ENCODE results near the gene MRC2.

MRC2 gene

DNA sequence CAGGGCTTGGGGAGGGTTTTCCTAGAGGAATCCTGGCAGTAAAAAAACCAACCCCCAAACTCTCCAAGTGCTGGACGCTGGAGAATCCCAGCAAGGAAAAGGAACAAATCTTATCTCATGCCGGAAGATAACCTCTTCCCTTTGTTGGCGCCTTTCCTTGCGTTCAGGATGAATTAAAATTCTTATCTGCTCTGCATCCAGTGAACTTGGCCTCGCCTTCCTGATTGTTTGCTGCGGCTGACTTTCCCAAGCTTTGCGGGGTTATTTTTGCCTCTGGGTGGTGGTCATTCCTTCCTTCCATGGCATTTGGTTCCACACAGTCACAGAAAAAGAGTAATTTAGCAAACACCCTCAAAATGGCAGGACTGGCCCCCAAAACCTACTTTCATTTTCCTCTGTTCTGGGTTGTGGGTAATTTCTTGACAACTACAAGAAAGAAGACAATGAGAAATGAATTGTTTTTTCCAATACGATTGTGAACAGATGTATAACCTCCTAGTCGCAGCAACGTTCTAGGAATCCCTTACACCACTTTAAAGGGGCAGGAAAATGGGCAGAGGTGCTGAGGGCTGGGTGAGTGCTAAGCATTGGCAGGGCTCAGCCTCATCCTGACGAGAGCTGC is 77.8 kb downstream of the MRC2 start:
- DNase-seq: no peak

DNA sequence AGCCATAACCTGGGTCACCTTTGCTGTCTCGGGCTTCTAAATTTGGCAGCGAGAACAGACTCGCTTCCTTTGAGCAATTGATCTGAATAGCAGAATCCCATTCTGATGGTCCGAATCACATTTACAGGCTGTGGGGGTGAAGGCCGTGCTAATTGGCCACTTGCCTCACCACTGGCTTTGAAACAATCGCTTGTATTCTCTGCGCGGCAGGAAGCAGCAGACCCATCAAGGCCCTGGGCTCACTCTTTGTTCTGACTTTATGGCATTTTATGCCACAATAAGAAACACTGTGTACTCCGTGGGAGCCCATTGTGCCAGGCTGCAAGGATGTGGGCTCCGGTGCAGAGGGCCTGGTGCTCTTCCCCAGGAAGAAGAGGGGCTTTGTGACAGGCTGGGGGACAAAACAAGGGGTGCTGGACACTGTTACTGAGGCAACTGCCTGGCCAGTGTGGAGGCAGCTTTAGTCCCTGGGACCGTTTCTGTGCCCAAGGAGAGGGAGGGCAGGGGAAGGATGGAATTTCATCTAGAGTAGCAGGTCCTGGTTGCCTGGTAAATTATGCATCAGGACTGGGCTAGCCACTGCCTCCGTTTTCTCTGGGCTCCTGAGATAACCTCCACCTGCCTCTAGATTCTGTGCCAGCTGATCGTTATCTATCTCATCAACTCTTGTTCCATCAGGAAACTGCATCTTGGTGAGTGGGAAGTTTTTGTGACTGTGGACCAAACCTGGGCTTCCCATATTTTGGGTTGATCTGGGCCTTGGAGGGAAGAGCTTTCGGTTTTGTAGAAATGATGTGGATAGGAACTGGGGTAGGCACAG is 78.5 kb downstream of the MRC2 start:
- DNase-seq: no peak

GRCh38 chr17:62706598-62707424 is 79.3 kb downstream of the MRC2 start:
- DNase-seq: no peak

GRCh38 chr17:62707425-62707739 is 79.9 kb downstream of the MRC2 start:
- DNase-seq: no peak

- no peak for DNase-seq
Measured at GRCh38 chr17:62708587-62708986, 81.1 kb downstream of the MRC2 start.

DNA sequence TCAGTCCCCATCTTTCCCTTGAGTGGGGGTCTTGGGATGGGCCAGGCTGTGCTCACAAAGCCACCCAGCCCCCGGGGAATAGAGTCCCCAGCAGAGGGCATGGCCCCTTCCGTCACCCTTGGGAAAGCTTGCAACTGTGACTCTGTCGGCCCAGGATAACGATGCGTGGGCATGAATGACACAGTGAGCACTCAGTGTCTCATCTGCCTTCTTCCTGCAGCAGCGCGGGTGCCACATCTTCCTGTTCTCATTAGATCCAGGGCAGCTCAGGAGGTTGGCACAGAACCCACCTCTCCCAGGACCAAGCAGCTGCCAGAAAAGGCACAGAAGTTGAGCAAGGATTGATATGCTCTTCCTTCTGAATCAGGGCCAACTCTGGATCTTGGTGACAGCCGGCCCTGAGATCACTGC is 84.7 kb downstream of the MRC2 start:
- DNase-seq: no peak

DNA sequence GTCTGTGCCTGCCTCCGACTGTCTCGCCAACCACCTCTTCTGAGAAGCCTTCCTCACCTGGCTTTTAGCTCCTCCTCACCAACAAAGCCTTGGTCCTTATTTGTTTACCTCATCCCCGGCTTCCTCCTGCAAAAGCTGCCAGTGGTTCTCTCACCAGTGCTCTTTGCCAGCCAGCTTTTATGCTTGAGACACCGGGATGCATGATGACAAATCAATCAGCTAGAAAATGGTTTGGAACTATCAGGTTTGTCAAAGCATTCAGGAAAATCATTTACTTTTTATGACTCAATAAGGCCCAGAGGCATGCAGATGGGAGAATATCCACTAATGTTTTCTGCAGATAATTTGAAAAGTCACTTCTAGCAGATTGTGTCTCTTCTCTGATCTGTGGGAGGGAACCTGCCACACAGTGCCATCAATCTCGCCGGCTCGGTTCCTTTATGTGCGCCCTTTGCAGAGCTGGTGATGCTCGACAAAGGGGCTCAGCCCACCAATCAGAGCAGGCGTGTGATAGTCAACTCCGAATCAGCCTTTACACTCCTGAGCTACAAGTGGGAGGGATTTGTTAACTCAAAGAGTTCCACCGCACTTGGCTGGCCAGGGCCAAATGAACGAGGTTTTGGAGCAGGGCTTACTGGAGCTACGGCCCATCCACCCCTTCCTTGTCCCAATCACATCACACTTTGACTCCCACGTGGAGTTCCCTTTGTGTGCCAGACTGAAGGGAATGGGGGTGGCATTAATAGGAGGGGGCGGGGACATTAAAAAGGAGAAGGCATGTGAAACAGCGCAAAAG is 85.8 kb downstream of the MRC2 start:
- DNase-seq: peak; percentile 70

DNA sequence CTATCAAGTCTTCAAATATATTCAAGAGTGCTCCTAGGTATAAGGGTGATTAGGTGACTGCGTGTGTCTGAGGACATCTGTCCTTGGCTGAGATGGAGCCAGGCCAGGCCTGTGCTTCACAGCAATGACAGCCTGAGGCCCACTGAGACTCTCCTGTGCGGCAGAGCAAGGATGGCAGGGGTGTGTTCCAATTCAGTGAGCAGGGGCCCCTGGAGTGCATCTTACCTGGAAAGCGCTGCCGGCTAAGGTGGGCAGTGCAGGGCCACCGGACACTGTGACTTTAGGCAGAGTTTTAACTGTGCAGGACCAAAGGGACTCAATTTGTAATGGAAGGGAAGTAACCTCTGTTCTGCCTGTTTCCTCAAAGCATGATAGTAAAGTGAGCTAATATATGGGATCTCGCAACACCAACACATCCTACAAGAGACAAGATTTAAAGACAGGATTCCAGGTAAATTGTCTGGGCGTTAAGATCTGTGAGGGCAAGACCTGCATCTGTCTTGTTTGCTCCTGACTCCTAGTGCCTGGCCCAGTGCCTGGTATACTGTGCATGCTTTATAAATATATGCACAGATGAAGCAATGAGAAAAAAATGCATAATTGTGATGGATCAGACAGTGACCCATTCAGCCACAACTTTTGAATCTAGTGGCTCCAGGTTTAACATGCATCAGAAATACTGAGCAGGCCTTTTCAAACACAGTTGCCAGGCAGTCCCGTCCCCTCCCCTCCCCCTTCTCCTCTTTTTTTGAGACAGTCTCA is 86.7 kb downstream of the MRC2 start:
- DNase-seq: no peak

DNA sequence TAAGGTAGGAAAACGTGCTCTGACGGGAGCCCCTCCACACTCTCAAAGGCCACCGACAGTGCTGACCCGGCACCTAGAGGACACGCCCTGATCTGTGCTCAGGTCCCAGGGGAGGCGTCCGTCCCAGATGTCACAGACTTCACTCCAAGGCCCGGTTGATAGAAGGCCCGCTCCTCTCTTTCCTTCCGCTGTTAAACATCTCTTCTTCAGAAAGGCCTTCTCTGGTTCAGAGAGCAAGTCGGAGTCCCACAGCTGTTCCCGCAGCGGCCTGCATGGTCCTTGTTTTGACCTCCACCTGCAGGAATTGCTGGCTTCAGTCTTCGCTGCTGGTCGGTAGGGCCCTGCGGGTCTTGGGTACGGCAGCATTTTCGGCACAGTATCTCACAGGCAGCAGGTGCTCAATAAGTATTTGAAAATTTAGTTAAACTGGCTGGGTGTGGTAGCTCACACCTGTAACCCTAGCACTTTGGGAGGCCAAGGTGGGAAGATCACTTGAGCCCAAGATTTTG is 88.5 kb downstream of the MRC2 start:
- no peak for DNase-seq

DNA sequence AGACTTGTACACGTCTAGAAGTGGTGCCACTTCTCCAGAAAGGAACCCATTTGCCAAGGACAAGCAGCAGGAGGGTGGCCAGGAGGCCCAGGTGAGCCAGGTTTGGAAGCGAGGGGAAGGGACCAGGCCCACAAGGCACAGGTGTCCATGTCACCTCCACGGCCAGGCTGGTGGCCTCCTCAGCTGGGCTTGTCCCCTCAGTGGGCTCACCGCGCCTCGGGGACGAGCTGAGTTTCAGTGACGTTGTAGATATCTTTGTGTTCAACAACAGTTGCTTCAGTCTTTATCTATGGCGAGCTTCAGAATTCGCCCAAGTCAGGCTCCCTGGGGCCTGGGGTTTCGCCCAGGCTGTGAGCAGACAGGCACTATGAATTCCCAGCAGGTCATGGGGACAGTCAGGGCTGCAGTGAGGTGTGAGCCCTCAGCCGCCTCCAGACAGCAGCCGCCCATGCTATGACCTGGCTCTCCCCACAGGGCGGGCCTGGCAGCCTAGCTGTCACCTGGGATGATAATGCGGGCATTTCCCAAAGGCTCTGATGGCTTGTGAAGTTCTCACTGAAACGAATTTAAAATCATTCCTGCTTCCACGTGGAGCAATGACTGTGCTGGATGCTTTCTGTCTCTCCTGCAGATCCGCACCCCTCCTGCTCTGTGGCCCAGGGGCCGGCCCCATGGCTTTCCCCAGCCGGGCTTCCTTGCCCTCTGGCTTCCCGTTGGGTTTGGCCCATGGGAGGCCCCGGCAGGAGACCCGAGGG is 89.5 kb downstream of the MRC2 start:
- no peak for DNase-seq

DNA sequence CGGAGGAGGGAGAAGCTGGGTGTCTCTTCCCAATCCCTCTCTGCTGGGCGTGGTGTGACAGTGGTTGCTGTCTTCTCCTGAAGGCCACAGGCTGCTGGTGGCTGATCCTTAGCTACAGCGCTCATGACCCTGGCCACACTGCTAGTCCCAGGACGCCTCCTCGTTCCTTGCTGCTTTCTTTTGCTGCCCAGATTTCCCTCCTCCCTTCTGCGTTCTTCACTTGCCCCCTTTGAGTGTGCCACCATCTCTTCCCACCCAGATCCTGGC is 90.1 kb downstream of the MRC2 start:
- DNase-seq: no peak

- DNase-seq: no peak
Measured at GRCh38 chr17:62717889-62718288, 90.4 kb downstream of the MRC2 start.

DNA sequence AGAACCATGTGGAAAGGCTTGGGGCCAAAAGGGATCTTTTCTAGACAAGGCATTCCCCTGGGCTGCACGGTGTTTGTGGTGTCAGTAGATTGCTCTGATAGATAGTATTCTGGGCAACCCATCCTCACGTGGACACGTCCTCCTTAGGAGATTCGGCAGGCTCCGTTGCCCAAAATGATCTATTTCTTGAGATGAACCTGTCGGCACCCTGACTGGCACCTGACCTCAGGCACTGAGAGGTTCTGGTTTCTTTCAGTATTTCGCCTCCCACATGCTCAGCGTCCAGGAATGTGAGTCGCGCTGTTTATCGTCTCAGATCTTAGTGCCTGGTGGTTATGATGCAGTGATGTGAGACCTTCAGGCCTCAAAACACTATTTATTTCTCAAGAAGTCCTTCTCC is 91.0 kb downstream of the MRC2 start:
- DNase-seq: no peak

- no peak for DNase-seq
Measured at GRCh38 chr17:62719586-62719985, 92.1 kb downstream of the MRC2 start.

GRCh38 chr17:62720126-62720850 is 92.8 kb downstream of the MRC2 start:
- no peak for DNase-seq

- no peak for DNase-seq
Measured at GRCh38 chr17:62722625-62723024, 95.2 kb downstream of the MRC2 start.

DNA sequence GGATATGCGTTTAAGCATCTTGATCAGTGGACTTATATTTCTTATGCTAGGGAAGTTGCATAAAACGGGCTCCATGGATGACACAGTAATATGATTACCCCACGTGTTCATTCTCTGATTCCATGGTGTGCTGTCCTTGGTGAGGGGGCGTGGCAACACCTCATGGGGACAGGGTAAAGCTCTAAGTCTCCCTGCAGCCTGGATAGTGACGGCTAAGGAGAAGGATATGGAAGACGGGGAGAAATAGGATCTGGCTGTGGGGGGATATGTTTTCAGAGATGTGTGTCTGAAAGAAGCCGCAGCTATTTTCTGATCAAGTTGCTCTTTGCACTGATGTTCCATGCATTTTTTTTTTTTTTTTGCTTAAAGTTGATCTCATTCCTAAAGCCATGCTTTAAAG is 96.4 kb downstream of the MRC2 start:
- no peak for DNase-seq

GRCh38 chr17:62724398-62725146 is 97.1 kb downstream of the MRC2 start:
- no peak for DNase-seq

DNA sequence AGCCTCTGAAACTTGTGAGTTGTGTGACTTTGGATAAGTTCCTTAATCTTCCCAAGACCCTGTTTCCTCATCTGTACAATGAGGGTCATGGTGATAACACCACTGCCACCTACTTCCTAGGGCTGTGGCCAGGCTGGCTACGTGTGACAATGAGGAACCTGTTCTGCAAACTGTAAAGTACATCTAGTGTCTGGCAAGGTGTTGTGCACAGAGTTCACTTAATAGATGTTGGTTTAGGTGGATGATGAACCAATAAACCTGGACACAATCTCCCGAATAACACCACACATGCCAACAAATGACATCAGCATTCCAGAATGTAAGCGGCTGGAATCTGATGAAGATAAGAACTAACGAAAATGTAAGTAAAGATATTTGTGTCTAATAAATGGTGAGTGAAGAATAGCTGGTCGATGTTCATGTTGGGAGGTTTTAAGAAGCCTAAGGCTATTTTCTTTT is 98.3 kb downstream of the MRC2 start:
- DNase-seq: no peak

Data from right forelimb (tissue), 1 donor.